NCI-H82 (cell line): ENCODE data around the gene PRICKLE1.

Source experiments
- DNase-seq: peaks from one replicate; lab custom pipeline; 2025; lab: John Stamatoyannopoulos, UW

Gene PRICKLE1

GRCh38 chr12:42450248-42450647 is 139.3 kb downstream of the PRICKLE1 start:
- DNase-seq, result no peak

GRCh38 chr12:42448841-42449240 is 140.7 kb downstream of the PRICKLE1 start:
- no peak for DNase-seq

- no peak for DNase-seq
These were observed 142.2 kb downstream of the PRICKLE1 start for GRCh38 chr12:42447371-42447786.

- no peak for DNase-seq
These were observed 142.8 kb downstream of the PRICKLE1 start for GRCh38 chr12:42446761-42447160.

GRCh38 chr12:42445891-42446290 is 143.7 kb downstream of the PRICKLE1 start:
- no peak for DNase-seq

- DNase-seq, result no peak
These were observed 145.2 kb downstream of the PRICKLE1 start for GRCh38 chr12:42444192-42444943.

GRCh38 chr12:42442888-42443287 is 146.7 kb downstream of the PRICKLE1 start:
- DNase-seq, result no peak

GRCh38 chr12:42442311-42442759 is 147.2 kb downstream of the PRICKLE1 start:
- DNase-seq, result no peak

- no peak for DNase-seq
These were observed 148.9 kb downstream of the PRICKLE1 start for GRCh38 chr12:42440608-42441007.

GRCh38 chr12:42432517-42433140 is 156.9 kb downstream of the PRICKLE1 start:
- no peak for DNase-seq

GRCh38 chr12:42428850-42429249 is 160.7 kb downstream of the PRICKLE1 start:
- DNase-seq, result no peak

- peak; percentile 31 for DNase-seq
These were observed 162.8 kb downstream of the PRICKLE1 start for GRCh38 chr12:42426746-42427145.

GRCh38 chr12:42422785-42423184 is 166.8 kb downstream of the PRICKLE1 start:
- DNase-seq, result no peak

GRCh38 chr12:42421844-42422779 is 167.4 kb downstream of the PRICKLE1 start:
- DNase-seq, result no peak

- no peak for DNase-seq
These were observed 169.2 kb downstream of the PRICKLE1 start for GRCh38 chr12:42420395-42420794.

GRCh38 chr12:42410340-42410739 is 179.2 kb downstream of the PRICKLE1 start:
- DNase-seq, result no peak

GRCh38 chr12:42409471-42409870 is 180.1 kb downstream of the PRICKLE1 start:
- DNase-seq, result no peak

- no peak for DNase-seq
These were observed 182.2 kb downstream of the PRICKLE1 start for GRCh38 chr12:42407306-42407705.
